Measurements from ENCODE around the gene C17orf107.
A peak's percentile ranks its signal among the peaks of the same experiment; 100 is the strongest.

- TF ChIP-seq POLR2A (IDR thresholded peaks at IDR 0.05) (peak; percentile 87 to 90), CTCF (IDR thresholded peaks at IDR 0.05) (no peak)
Measured at GRCh38 chr17:4948166-4948930, 49.0 kb downstream of the C17orf107 start, which contains the start of gene PFN1.
